ENCODE results near the gene ZCCHC14. TPM values are rescaled to one million over a fixed set of nuclear protein-coding genes. Genes with fewer than 3 reads are reported as not detected.
A peak's percentile ranks its signal among the peaks of the same experiment; 100 is the strongest.

The ZCCHC14 gene
- total RNA-seq, 1 experiment from 2014 or later, result 27.7 TPM

DNA sequence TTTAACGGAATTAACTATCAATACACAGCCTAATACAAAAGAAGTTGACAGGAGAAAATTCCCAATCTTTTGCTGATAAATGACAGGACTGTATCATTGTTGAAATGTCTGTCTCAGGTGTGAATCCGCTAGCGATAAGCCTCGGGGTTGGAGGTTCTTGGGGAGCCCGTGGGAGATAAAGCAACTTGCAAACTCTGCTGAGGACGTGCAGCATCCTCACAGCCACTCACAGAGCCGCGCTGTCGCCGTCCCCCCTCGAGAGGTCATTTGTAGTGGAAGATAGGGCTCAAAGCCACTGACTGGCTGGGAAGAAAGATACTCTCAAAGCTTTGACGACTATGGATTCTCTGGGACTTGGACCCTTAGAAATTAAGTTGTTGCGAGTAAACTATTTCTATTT is 83.7 kb downstream of the ZCCHC14 start:
- no peak for DNase-seq
- Histone ChIP-seq H2BK5ac (ENCODE audit: insufficient read length, low read length) (no peak overlapping the region), H2BK12ac (ENCODE audit: insufficient read length, low read depth, low read length) (no peak overlapping the region), H3K27me3 (ENCODE audit: insufficient read depth, low read length) (no peaks in the 10 kb centered on the region), H4K20me1 (ENCODE audit: control insufficient read depth, insufficient read depth, insufficient read length) (no peaks in the 10 kb centered on the region), H2BK15ac (ENCODE audit: low read depth, low read length) (no peak overlapping the region), H3K79me2 (ENCODE audit: insufficient read depth, low read length) (no peaks in the 10 kb centered on the region), H3K4ac (ENCODE audit: low read depth, low read length) (no peak overlapping the region), H3K23ac (ENCODE audit: insufficient read length, low read depth, low read length) (no peak overlapping the region), H3K14ac (ENCODE audit: insufficient read depth, low read length) (no peak overlapping the region), H4K5ac (ENCODE audit: insufficient read length, low read depth, low read length) (no peak overlapping the region), H2AFZ (ENCODE audit: low read length) (no peak overlapping the region), H3K4me1 (ENCODE audit: insufficient read depth, low read length) (no peaks in the 10 kb centered on the region), H3K23me2 (ENCODE audit: insufficient read length, low read depth, low read length, poor library complexity, severe bottlenecking) (no peaks in the 10 kb centered on the region), H3K9me3 (ENCODE audit: control insufficient read depth, low read depth, low read length) (no peaks in the 10 kb centered on the region), H3K9ac (ENCODE audit: extremely low read depth, insufficient read length, low read length) (no peak overlapping the region), H2BK120ac (ENCODE audit: low read depth, low read length, poor library complexity, severe bottlenecking) (no peak overlapping the region), H3K4me2 (ENCODE audit: insufficient read depth, insufficient read length, low read length) (no peak overlapping the region), H2BK20ac (ENCODE audit: low read depth, low read length, poor library complexity, severe bottlenecking) (no peak overlapping the region), H4K8ac (replicated peaks; ENCODE audit: insufficient read length, low read depth, low read length) (no peak overlapping the region), H2AK5ac (ENCODE audit: insufficient read length, low read length) (no peak overlapping the region), H4K91ac (ENCODE audit: insufficient read length, low read depth, low read length) (no peak overlapping the region), H3T11ph (ENCODE audit: low read length) (no peak overlapping the region), H3K56ac (ENCODE audit: insufficient read length, low read depth, low read length) (no peak overlapping the region), H3K18ac (ENCODE audit: insufficient read length, low read depth, low read length) (no peak overlapping the region), H3K79me1 (ENCODE audit: insufficient read depth, low read depth, low read length, poor library complexity, severe bottlenecking) (no peaks in the 10 kb centered on the region), H3K27ac (ENCODE audit: insufficient read length, low read depth, low read length) (no peak overlapping the region)
- Mint-ChIP-seq H3K4me3 (no peak overlapping the region), H3K36me3 (ENCODE audit: insufficient read depth in 1 of 3, low read depth in 3 of 3) (peaks cover 28 to 73% (median 68%) of the 10 kb centered on the region in 3 experiments; a peak in 6 of 7 replicates), H3K4me1 (no peaks in the 10 kb centered on the region; a peak in 1 of 4 replicates), H3K27ac (peak overlapping the region in 1 of 3 experiments; percentile 34; a peak in 2 of 7 replicates), H3K9me3 (no peaks in the 10 kb centered on the region), H3K27me3 (ENCODE audit: low read depth) (no peaks in the 10 kb centered on the region)
- TF ChIP-seq, protein P1, sequence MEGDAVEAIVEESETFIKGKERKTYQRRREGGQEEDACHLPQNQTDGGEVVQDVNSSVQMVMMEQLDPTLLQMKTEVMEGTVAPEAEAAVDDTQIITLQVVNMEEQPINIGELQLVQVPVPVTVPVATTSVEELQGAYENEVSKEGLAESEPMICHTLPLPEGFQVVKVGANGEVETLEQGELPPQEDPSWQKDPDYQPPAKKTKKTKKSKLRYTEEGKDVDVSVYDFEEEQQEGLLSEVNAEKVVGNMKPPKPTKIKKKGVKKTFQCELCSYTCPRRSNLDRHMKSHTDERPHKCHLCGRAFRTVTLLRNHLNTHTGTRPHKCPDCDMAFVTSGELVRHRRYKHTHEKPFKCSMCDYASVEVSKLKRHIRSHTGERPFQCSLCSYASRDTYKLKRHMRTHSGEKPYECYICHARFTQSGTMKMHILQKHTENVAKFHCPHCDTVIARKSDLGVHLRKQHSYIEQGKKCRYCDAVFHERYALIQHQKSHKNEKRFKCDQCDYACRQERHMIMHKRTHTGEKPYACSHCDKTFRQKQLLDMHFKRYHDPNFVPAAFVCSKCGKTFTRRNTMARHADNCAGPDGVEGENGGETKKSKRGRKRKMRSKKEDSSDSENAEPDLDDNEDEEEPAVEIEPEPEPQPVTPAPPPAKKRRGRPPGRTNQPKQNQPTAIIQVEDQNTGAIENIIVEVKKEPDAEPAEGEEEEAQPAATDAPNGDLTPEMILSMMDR (conservative IDR thresholded peaks at IDR 0.05), result no peak
- no CpG with 5 or more reads among the region's 13 CpGs for WGBS (ENCODE audit: extremely low coverage, insufficient read length, low lambda C conversion rate)
